GM21528 (cell line): ENCODE measurements around the gene TIMP1.
A peak's percentile ranks its signal among the peaks of the same experiment; 100 is the strongest.

Experiments
- ATAC-seq: cut with Tn5 transposase; IDR thresholded peaks from one replicate; pipeline ENCODE4 v1.9.1; 2021; ENCODE audit warnings: mild to moderate bottlenecking, moderate library complexity; ENCODE audit not compliant: unreplicated experiment, low FRiP score

TIMP1 gene

DNA sequence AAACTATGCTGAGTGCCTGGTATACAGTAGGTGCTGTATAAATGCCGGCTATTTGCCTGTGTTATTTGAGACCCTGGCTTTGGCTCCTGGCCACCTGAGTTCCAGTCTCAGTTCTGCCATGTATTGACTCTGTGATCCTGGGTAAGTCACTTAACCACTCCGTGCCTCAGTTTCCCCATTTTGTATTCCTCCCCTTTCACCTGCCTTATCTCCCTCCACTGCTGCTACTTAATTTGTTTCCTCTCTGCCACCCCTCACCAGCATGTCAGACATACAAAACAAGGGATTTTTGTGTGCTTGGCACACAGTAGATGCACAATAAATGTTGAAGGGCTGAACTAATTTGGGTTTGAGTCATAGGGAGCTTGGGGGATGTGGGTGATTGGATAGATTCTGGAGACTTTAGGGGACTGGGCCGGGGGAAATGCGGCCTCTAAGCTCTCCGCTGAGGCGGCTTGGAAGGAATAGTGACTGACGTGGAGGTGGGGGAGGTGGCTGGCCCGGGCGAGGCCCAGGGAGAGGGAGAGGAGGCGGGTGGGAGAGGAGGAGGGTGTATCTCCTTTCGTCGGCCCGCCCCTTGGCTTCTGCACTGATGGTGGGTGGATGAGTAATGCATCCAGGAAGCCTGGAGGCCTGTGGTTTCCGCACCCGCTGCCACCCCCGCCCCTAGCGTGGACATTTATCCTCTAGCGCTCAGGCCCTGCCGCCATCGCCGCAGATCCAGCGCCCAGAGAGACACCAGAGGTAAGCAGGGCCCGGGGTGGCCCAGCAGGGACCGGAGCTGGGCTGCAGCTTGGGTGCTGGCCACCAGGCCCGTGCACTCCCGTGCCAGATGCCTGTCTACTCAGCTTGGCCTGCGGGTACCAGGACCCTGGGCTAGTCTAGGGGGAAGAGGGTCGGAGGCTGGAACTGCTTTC, at the start of gene TIMP1:
TSS of gene TIMP1 (plus strand) at position 706 of the 917 bp plus-strand sequence. CDS start 980 bp downstream, outside the sequence.
- peak; percentile 90 for ATAC-seq

DNA sequence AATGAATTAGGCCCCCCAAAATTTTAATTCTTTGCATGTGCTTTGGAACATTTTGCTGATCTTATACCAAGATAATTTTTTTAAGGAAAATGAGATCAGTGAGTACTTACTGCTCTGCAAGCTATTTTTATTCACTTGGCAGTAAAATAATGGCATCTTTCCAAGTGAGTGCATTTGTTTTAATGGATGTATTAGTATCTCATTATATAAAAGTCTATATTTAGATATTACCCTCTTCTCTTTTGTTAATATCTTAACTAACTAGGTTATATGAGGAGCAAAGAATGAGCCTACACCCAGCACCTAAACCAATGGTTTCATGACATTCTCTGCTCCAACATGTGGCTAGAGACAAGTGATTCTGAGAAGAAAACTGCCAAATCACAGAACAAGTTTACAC, 42.4 kb upstream of the TIMP1 start:
- no peak for ATAC-seq

DNA sequence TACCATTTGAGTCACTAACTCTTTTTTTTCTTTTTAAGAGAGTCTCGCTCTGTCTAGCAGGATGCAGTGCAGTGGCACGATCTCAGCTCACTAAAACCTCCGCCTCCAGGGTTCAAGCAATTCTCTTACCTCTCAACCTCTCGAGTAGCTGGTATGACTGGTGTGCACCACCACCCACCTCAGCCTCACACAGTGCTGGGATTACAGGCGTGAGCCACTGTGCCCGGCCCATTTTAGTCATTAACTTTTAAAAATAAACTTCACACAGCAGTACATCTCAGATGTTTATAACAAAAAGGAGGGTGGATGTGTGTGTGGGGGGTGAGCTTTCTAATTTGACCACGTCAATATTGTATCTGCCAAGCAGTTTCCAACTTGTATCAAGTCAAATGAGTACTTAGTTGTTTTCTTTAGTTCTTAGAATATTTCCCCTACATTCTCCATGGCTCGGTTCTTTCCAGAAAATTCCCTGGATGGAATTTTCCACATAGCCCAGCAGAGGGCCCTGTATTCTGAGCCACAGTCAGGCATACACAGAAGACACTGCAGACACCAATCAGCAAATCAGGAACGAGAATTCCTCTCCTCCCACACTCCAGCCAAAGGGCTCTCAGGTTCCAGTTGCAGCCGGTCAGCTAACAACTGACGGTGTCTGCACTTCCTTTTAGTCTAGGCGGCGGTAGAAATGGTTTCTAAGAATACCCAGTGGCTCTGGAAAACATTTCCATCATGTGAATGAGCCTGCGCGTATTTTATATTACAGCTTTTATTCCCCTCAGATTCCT, 41.3 kb upstream of the TIMP1 start:
- ATAC-seq = no peak

DNA sequence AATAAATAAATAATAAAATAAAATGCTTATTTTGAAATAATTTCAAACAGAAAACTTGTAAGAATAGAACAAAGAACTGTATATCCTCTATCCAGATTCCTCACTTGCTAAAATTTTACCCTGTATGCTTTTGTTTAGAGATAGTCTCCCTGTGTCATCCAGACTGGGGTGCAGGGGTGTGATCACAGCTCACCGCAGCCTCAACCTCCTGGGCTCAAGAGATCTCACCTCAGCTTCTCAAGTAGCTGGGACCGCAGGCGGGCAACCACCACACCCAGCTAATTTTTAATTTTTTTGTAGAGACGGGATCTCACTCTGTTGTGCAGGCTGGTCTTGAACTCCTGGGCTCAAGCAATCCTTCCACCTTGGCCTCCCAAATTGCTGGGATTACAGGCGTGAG, 38.7 kb upstream of the TIMP1 start:
- no peak for ATAC-seq

DNA sequence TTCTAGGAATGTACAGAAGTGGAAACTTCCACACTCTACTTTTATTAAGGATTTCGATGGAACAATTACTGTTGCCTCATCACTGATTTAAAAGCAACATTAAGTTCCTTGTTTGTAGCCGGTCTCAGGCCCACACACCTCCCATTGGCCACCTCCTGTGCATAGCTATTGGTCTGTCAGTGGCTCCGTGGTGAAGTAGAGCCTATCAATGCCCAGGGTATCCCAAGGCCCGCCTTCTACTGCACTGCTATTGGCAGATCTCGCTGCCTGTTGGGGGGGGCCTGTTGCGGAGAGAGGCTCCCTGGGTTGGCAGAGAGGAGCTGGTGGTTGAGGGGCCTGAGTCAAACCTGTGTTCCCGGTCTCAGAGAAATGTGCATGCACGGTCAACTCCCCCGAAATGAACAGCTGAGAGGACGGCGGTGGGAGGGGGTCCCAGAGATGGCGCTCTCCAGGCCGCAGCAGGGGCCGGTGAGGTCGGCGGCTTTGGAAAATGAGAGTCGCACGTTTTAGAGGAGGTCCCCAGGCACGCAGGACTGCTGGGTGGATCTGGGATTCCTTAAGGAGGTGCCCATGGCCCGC, 26.1 kb upstream of the TIMP1 start:
- peak; percentile 78 for ATAC-seq

DNA sequence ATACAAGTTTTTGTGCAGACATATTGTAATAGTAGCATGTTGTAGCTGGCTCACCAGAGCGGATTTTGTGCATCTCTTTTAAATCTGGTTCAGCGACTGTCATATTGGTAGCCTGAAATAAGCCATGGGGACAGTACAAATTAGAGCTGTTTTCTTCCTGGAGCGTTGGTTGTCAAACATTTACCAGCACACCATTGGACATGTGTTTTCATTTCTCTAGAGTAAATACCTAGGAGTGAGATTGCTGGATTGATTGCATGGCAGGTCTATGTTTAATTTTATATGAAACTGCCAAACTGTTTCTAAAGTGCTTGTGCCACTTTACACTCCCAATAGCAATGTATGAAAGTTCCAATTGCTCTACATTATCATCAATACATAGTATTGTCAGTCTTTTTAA, 23.8 kb upstream of the TIMP1 start:
- ATAC-seq = no peak

DNA sequence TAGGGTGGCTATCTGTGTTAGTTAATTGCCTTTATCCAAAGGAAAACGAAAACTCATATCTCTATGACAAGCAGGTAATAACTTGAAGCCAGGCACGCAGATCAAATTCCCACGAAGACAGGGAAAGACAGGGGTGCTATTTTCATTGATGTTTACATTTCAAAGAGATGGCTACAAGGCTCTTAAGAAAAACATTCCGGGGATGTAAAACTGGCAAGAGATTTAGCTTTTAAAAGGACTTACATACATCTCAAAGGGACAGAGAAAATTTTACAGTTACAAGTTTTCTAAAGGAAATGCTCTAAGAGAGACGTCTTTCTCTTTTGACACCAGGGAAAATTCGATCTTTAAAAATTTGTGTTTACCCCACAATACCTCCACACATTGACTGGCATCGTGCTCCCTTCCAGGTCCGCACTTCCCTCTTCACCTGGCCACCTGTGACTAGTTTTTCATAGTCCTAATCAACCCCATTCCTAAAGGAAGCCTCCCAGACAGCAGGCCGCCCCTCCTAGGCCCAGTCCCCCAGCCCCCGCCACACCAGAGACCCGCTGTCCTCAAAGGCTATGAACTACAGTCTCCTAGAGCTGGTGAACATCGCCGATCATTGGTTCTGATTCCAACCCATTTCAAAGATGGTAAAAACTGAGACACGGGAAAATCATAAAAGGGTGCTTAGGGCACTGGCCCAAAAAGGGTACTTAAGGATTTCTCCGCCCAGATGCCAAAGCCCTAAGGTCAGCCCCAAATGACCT, 21.9 kb upstream of the TIMP1 start:
- peak; percentile 2 for ATAC-seq

DNA sequence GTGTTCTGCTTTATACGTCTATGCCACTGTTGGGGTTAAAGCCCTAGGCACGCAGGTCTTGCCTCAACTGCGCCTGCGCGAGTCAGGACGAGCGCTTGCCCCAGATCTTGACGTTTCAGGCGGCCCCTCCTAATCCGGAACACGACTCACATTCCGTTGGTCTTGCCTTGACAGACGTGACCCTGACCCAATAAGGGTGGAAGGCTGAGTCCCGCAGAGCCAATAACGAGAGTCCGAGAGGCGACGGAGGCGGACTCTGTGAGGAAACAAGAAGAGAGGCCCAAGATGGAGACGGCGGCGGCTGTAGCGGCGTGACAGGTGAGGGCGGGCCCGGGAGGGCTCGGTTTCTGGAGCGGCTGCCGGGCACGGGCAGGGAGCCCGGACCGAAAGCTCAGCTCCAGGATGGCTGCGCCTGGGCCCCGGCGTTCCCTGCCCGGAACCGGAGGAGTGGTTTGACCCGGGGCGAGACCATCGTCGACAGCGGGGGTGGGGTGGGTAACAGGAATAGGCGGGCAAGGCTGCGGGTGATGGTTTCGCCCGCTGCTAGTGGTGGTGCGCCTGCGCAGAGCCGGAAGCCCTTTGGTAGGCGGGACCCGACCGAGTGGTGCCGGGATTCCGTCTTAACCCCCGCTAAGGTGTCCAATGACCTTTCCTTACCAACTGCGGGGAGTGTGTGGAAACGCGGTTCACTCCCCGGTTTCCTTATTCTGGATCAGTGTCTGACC, 21.1 kb upstream of the TIMP1 start, which contains the start of gene ARAF:
TSS of gene ARAF (plus strand) at position 272 of the 725 bp plus-strand sequence. CDS start 1,763 bp downstream, outside the sequence.
- ATAC-seq = peak; percentile 93

DNA sequence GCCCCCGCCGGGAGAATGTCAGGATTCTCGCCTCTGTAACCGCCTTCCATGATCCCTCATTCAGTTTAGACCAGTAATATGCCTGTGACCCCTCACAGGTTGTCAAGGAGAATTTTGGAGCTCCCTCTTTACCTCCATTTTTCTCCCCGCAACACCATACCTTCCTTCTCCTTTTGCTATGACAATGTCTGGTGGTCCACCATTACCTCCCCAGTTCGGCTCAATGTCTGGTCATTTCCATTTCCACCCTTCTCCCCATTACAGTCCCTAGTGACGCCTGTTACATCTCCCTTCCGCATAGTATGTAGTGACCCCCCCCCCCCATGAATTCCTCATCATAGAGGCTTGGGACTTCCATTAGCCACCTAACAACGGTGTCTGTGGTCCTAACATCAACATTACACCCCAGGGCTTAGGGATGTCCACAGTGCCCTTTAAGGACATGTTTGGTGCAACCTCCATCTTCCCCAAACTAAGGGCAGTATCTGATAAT, 20.5 kb upstream of the TIMP1 start:
- no peak for ATAC-seq

DNA sequence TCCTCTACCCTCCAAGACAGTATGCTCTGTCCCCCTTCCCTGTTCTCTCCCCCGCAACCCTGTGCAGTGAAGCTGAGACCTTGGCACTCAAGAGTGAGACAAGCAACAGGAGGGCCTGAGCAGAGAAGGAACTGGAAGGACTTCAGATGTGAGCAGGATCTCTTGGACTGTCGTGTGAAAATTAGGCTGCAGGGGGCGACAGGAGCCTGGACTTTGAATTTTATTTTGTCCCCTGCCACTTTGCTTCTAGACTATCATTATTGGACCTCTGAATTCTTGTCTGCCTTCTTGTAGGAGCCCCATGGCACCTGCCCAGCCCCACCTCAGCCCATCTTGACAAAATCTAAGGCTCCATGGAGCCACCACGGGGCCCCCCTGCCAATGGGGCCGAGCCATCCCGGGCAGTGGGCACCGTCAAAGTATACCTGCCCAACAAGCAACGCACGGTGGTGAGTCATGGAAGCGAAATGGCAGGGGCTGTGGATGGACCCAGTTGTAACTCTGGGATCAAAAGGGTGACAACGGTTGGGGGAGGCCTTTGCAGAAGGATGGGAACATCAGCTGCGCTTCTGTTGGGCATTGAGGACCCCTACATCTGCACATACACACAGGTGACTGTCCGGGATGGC, 19.5 kb upstream of the TIMP1 start:
- no peak for ATAC-seq

DNA sequence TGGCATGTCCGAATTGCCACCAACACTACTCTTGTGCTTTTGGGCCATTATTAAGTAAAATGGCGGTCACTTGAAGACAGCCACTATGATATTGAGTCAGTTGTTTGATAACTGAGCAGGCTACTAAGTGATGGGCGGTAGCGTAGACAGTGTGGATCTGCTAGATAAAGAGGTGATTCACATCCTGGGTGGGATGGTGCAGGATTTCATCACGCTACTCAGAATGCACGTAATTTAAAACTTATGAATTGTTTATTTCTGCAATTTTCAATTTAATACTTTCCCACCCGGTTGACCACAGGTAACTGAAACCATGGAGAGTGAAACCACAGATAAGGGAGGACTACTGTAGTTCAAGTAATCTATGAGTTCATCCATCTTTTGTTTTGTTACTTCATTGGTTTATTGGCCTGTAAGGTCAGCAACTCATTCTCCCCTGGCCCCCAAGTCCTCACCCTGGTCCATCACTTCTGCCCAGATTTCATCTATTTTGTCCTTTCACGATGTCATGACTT, 18.4 kb upstream of the TIMP1 start:
- ATAC-seq = no peak

DNA sequence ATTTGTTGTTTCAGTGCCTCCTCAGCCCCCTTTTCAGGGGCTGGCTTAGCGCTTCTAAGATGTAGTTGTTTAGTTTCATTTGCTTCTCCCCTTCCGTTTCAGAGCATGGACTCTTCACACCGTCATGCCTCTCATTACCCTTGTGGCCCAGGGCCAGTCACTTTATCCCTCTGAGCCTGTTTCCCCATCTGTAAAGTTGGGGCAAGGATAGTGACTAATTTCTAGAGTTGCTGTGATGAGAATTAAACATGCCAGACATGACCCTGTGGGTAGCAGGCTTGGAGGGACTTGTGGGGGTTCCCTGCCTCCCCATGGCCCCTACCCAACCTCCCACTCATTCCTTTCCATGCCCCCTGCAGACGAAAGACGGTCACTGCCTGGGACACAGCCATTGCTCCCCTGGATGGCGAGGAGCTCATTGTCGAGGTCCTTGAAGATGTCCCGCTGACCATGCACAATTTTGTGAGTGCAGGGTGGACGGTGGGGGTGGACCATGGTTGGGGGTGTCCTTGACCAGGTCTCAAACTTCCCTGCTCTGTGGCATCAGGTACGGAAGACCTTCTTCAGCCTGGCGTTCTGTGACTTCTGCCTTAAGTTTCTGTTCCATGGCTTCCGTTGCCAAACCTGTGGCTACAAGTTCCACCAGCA, 17.7 kb upstream of the TIMP1 start:
- no peak for ATAC-seq

DNA sequence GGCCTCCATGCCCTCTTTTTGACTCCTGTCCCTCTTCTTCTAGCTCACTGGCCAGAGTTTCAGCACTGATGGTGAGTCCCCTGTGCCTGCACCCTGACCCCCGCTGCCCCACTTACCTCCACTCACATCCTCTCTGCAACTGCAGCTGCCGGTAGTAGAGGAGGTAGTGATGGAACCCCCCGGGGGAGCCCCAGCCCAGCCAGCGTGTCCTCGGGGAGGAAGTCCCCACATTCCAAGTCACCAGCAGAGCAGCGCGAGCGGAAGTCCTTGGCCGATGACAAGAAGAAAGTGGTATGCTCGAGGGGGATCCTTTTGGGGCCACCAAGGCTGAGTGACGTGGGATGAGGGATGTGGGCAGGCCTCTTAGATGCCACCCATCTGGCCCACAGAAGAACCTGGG, 15.4 kb upstream of the TIMP1 start:
- ATAC-seq = no peak

DNA sequence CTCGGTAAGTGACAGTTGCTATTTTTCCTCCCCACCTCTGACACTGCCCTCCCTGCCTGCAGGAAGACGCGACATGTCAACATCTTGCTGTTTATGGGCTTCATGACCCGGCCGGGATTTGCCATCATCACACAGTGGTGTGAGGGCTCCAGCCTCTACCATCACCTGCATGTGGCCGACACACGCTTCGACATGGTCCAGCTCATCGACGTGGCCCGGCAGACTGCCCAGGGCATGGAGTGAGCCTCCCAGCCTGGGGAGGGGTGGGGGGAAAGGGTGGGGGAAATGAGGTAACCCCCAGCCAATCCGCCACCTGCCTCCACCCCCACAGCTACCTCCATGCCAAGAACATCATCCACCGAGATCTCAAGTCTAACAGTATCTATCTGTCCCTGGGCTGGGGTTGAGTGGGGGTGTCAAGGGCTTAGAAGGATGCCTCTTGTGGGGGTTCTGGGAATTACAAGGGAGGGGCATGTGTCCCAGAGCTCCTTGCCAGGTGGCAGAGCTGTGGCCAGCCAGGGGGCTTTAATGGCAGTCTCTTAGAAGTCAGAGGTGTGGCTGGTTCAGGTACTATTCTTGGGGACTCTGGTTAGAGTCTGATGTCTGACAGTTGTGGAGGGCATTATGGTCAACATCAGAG, 13.5 kb upstream of the TIMP1 start:
- no peak for ATAC-seq

DNA sequence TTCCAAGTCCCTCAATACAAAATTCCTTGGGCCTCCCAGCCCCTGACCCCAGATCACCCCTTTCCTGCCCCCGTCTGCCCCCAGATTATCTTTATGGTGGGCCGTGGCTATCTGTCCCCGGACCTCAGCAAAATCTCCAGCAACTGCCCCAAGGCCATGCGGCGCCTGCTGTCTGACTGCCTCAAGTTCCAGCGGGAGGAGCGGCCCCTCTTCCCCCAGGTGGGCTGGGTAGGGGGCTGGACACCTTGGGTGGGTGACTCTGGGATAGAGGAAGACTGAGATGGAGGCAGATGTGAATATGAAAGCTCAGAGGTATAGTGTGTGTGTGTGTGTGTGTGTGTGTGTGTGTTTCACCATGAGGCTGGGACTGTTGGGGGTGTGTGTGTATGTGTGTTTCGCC, 11.4 kb upstream of the TIMP1 start:
- ATAC-seq = no peak

DNA sequence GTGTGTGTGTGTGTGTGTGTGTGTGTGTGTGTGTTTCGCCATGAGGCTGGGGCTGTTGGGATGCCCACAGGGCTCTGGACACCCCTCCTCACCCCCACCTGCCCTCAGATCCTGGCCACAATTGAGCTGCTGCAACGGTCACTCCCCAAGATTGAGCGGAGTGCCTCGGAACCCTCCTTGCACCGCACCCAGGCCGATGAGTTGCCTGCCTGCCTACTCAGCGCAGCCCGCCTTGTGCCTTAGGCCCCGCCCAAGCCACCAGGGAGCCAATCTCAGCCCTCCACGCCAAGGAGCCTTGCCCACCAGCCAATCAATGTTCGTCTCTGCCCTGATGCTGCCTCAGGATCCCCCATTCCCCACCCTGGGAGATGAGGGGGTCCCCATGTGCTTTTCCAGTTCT, 11.0 kb upstream of the TIMP1 start:
- ATAC-seq = no peak

DNA sequence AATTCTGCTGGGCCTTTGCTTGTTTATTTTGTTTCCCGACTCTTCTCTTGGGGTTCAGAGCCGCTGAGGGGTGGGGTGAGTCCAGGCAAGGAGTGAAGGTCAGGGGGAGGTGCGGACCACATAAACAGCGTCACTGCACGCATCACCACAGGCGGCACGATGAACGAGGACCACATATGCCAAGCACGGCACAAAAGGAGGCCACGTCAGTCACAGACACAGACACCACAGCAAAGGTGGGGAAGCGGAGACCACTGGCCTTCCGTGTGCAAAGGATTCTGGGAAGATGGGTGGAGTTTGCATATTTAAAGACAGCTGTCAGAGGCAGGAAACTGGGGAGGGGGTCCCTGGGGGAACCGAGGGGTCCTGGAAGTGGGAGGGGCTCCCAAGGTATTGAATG, 10.3 kb upstream of the TIMP1 start:
- no peak for ATAC-seq

DNA sequence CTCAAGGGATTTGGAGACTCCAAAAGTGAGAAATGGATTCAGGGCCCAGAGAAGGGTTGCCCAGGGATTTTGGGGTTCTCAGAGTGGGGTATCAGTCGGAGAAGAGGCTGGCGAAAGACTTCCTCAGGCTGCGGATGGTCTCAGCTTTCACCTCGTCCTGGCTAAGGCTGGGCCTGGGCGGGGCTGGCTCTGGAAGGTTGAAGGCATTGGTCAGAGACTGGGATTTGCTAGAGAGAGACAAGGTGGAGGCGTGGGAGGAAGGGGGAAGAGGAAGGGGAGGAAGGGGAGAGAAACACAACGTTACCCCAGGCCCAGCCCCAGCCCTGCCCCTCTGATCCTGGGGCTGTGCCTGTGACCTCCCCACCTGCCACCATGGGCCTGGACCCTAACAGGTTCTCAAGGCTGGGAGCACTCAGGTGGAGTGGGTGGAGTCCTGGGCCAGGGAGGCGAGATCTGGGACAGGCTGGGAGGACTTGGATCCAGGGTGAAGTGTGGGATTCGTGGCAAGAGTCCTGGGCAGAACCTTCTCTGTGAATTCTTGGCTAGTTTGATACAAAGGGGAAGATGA, 9.4 kb upstream of the TIMP1 start:
- no peak for ATAC-seq
